ENCODE results near the gene HOXD8. TPM values are rescaled to one million over a fixed set of nuclear protein-coding genes. Genes with fewer than 3 reads are reported as not detected.

Gene HOXD8
- total and polyA plus RNA-seq, 10 of the 15 experiments (the other 5 are each of a cell fraction or from before 2014, with no cell fraction given): not detected

DNA sequence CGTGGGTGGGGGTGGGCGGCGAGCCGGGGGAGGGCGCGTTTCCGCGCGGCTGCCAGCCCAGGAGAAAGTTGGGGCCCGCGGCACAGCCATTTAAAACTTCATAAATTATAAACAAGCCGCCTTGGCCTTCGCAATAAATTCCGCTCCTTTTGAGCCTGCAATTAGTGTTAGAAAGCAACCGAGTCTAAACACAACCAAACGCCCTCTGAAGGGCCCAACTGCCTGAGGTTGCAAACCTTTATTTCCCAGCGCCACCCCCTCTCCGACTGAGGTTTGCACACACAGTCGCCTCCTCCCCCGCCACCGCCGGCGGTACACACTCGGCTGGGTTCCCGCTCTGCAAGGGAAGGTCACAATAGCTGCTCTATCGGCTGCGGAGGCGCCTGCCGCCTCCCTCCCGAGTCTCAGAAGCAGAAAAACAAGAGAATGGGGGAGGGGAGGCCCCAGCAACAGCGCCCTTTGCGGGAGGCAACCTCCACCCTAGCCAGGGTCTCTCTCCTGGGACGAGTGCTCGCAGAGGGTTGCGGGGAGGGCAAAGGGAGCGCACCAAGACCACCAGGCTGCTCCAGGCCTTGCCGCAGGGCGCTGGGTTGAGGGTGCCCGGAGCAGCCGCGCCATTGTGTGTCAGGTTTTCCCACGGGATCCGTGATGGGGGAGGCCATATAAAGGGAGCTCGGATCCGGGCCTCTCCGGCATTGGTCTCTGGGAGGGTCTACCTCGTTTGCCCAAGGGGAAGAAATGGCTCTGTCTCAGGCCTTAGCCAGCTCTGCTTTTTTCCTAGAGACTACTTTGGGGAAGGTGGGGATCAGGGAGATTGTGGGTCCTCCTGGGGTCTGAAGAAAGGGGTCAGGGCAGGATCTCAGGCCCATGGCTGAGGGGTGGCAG is 45.6 kb downstream of the HOXD8 start:
- no TSS peak for BruUV-seq (replicated peaks)
- no peak overlapping the region for H3K4me3 ChIP-seq
- TF ChIP-seq, protein P1, sequence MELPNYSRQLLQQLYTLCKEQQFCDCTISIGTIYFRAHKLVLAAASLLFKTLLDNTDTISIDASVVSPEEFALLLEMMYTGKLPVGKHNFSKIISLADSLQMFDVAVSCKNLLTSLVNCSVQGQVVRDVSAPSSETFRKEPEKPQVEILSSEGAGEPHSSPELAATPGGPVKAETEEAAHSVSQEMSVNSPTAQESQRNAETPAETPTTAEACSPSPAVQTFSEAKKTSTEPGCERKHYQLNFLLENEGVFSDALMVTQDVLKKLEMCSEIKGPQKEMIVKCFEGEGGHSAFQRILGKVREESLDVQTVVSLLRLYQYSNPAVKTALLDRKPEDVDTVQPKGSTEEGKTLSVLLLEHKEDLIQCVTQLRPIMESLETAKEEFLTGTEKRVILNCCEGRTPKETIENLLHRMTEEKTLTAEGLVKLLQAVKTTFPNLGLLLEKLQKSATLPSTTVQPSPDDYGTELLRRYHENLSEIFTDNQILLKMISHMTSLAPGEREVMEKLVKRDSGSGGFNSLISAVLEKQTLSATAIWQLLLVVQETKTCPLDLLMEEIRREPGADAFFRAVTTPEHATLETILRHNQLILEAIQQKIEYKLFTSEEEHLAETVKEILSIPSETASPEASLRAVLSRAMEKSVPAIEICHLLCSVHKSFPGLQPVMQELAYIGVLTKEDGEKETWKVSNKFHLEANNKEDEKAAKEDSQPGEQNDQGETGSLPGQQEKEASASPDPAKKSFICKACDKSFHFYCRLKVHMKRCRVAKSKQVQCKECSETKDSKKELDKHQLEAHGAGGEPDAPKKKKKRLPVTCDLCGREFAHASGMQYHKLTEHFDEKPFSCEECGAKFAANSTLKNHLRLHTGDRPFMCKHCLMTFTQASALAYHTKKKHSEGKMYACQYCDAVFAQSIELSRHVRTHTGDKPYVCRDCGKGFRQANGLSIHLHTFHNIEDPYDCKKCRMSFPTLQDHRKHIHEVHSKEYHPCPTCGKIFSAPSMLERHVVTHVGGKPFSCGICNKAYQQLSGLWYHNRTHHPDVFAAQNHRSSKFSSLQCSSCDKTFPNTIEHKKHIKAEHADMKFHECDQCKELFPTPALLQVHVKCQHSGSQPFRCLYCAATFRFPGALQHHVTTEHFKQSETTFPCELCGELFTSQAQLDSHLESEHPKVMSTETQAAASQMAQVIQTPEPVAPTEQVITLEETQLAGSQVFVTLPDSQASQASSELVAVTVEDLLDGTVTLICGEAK (IDR thresholded peaks at IDR 0.05; ENCODE audit: borderline replicate concordance): no peak
- peaks cover 10 to 40% of the 10 kb centered on the region in 2 experiments for H3K27me3 ChIP-seq (replicated peaks in 1 of 2; ENCODE audit: control insufficient read depth in 2 of 2, insufficient read depth in 2 of 2, low read length in 1 of 2)
- ChIA-PET SMC1A (ENCODE audit: uncharacterized antibody, unreplicated experiment) (interaction anchor here (1.1 kb wide), 1 partner anchor 15 kb away, joined by 5 read pairs; no protein-coding TSS in a partner anchor), RAD21 (ENCODE audit: unreplicated experiment) (interaction anchor here (1.0 kb wide), 1 partner anchor 280 kb away, joined by 3 read pairs; no protein-coding TSS in a partner anchor), CTCF (interaction anchor here (1.3 to 1.7 kb wide), 2 partner anchors 279 to 379 kb away, joined by 4 read pairs; no protein-coding TSS in a partner anchor), POLR2A (no interaction called here)
- H3K9me3 ChIP-seq (replicated peaks; ENCODE audit: control insufficient read depth, insufficient read depth, low read length): no peaks in the 10 kb centered on the region; the same call in 2 of the 3 replicates
- H3K36me3 ChIP-seq (ENCODE audit: control insufficient read depth in 2 of 2, insufficient read depth in 2 of 2, low read length in 1 of 2): no peaks in the 10 kb centered on the region
- H3K4me2 ChIP-seq (ENCODE audit: control insufficient read depth, insufficient read depth): no peak overlapping the region
- no peak for ATAC-seq
- no peak for DNase-seq (ENCODE audit: low read depth, low spot score)
- no peak overlapping the region for H3K9ac ChIP-seq (ENCODE audit: control insufficient read depth, insufficient read depth, low read length)
- no peak overlapping the region for H3K27ac ChIP-seq (ENCODE audit: control insufficient read depth, insufficient read depth)
- no peaks in the 10 kb centered on the region for H3K79me2 ChIP-seq (ENCODE audit: control insufficient read depth, insufficient read depth, low read length)
- WGBS (ENCODE audit: insufficient coverage, insufficient replicate concordance, low lambda C conversion rate, missing lambda C conversion rate): 19% methylated on average over 47 of the region's 47 CpGs
- in situ Hi-C loops (cut with MboI): no loop called here
- FAIRE-seq: no peak
- H4K20me1 ChIP-seq (ENCODE audit: control insufficient read depth, insufficient read depth): no peaks in the 10 kb centered on the region
- no peak overlapping the region for H2AFZ ChIP-seq (ENCODE audit: control insufficient read depth, low read depth, low read length)
- no peaks in the 10 kb centered on the region for H3K4me1 ChIP-seq (ENCODE audit: control insufficient read depth, insufficient read depth, low read length)
- intact Hi-C loops (cut with micrococcal nuclease; ENCODE audit: unreplicated experiment): no loop called here
